GM12878 (cell line): ENCODE data around the gene DGCR8. TPM values are rescaled to one million over a fixed set of nuclear protein-coding genes. Genes with fewer than 3 reads are reported as not detected.

ENCODE experiments used
- ATF7 ChIP-seq: fragments of 450-650 bp; IDR thresholded peaks from 2 replicates; pipeline ENCODE4 v1.6.1; 2016; ENCODE audit warnings: low read depth, mild to moderate bottlenecking
- BHLHE40 ChIP-seq, 2 experiments: fragments of 450-650 bp in 1 of 2; IDR thresholded peaks; 2 replicates each; pipeline ENCODE4 v1.6.1; 2011 to 2017; ENCODE audit warnings: low read depth in 2 of 2, borderline replicate concordance in 1 of 2, improper control_type of control experiment in 1 of 2, low read length in 1 of 2, mild to moderate bottlenecking in 1 of 2
- BRCA1 ChIP-seq: IDR thresholded peaks from 2 replicates; pipeline ENCODE4 v1.6.1; 2011; ENCODE audit warnings: low read depth, low read length, improper control_type of control experiment
- CBFB ChIP-seq: IDR thresholded peaks from 2 replicates; pipeline ENCODE4 v1.6.1; 2016; ENCODE audit warnings: antibody characterized with exemption, low read depth
- CHD2 ChIP-seq: IDR thresholded peaks from 2 replicates; pipeline ENCODE4 v1.6.1; 2011; ENCODE audit warnings: low read depth, low read length, improper control_type of control experiment, borderline replicate concordance
- CHD4 ChIP-seq: fragments of 200-600 bp; sonication (generic); IDR thresholded peaks from 2 replicates; pipeline ENCODE4 v1.6.1; 2016; ENCODE audit warnings: mild to moderate bottlenecking
- E2F8 ChIP-seq: fragments of 450-650 bp; IDR thresholded peaks from 2 replicates; pipeline ENCODE4 v1.6.1; 2018; ENCODE audit warnings: mild to moderate bottlenecking, low read depth, moderate library complexity; ENCODE audit not compliant: partially characterized antibody
- EGR1 ChIP-seq, 2 experiments: IDR thresholded peaks; 1 replicate in 1 of 2; 2 replicates in 1 of 2; pipeline ENCODE4 v1.6.1; 2011 to 2012; ENCODE audit warnings: low read depth in 2 of 2, low read length in 2 of 2, borderline replicate concordance in 1 of 2, mild to moderate bottlenecking in 1 of 2, moderate library complexity in 1 of 2
- FOS ChIP-seq: IDR thresholded peaks from 3 replicates; pipeline ENCODE4 v1.6.1; 2011; ENCODE audit warnings: borderline replicate concordance; ENCODE audit not compliant: insufficient read length; ENCODE audit errors: extremely low read depth
- GABPA ChIP-seq: IDR thresholded peaks from 2 replicates; pipeline ENCODE4 v1.6.1; 2014; ENCODE audit warnings: antibody characterized with exemption, low read depth, mild to moderate bottlenecking, inconsistent platforms
- NBN ChIP-seq: fragments of 450-650 bp; IDR thresholded peaks from 2 replicates; pipeline ENCODE4 v1.6.1; 2016
- RB1 ChIP-seq: fragments of 450-650 bp; formaldehyde crosslinking; IDR thresholded peaks from 2 replicates; pipeline ENCODE4 v1.6.1; 2017; ENCODE audit warnings: mild to moderate bottlenecking, borderline replicate concordance
- SP1 ChIP-seq: IDR thresholded peaks from one replicate; pipeline ENCODE4 v1.6.1; 2011; ENCODE audit warnings: low read depth, low read length
- USF1 ChIP-seq: IDR thresholded peaks from 2 replicates; pipeline ENCODE4 v1.6.1; 2011; ENCODE audit warnings: borderline replicate concordance, low read depth, mild to moderate bottlenecking, moderate library complexity, mixed read lengths, low read length; ENCODE audit not compliant: insufficient read depth; ENCODE audit errors: extremely low read length
- polyA plus RNA-seq, 11 experiments: library from polyadenylated mRNA; depleted of rRNA in 4 of 11; unstranded in 6 of 11; stranded (reverse) in 5 of 11; fragments of >200 nt; fragmentation: Nextera tagmentation in 4 of 11; fragmentation: Illumina TruSeq in 1 of 11; extraction: Ambion mirVana in 4 of 11; extraction: Trizol in 1 of 11; gene quantifications; 1 replicate in 1 of 11; 2 replicates in 10 of 11; pipeline versions ENCODE4 v1.2.1 to v1.2.3, GENCODE V29; 2011 to 2016; ENCODE audit warnings: inconsistent platforms in 2 of 11, missing spikeins in 2 of 11, low read depth in 1 of 11
- total RNA-seq, 4 experiments: library from RNA; depleted of rRNA in 3 of 4; stranded (reverse); fragments of >200 nt in 3 of 4; fragmentation: Illumina TruSeq in 1 of 4; extraction: Trizol in 1 of 4; gene quantifications; 2 replicates each; pipeline versions ENCODE4 v1.2.1 to v1.2.3, GENCODE V29; 2013 to 2021
- TF ChIP-seq, protein P1 (sequence below): fragments of 450-650 bp; IDR thresholded peaks from 2 replicates; pipeline ENCODE4 v1.6.1; 2016; ENCODE audit warnings: mild to moderate bottlenecking, moderate library complexity, borderline replicate concordance
- TF ChIP-seq, protein P2 (sequence below): fragments of 450-650 bp; IDR thresholded peaks from 2 replicates; pipeline ENCODE4 v1.6.1; 2018; ENCODE audit warnings: borderline replicate concordance, mild to moderate bottlenecking; ENCODE audit not compliant: partially characterized antibody
- TF ChIP-seq, protein P3 (sequence below): IDR thresholded peaks from 2 replicates; pipeline ENCODE4 v1.6.1; 2012; ENCODE audit warnings: low read depth, low read length, improper control_type of control experiment

The DGCR8 gene
- total and polyA plus RNA-seq, 10 of the 15 experiments (the other 5 are each of a cell fraction or from before 2014, with no cell fraction given) = 1.2 to 35.1 (median 17.2) TPM

- TF ChIP-seq, protein P1, sequence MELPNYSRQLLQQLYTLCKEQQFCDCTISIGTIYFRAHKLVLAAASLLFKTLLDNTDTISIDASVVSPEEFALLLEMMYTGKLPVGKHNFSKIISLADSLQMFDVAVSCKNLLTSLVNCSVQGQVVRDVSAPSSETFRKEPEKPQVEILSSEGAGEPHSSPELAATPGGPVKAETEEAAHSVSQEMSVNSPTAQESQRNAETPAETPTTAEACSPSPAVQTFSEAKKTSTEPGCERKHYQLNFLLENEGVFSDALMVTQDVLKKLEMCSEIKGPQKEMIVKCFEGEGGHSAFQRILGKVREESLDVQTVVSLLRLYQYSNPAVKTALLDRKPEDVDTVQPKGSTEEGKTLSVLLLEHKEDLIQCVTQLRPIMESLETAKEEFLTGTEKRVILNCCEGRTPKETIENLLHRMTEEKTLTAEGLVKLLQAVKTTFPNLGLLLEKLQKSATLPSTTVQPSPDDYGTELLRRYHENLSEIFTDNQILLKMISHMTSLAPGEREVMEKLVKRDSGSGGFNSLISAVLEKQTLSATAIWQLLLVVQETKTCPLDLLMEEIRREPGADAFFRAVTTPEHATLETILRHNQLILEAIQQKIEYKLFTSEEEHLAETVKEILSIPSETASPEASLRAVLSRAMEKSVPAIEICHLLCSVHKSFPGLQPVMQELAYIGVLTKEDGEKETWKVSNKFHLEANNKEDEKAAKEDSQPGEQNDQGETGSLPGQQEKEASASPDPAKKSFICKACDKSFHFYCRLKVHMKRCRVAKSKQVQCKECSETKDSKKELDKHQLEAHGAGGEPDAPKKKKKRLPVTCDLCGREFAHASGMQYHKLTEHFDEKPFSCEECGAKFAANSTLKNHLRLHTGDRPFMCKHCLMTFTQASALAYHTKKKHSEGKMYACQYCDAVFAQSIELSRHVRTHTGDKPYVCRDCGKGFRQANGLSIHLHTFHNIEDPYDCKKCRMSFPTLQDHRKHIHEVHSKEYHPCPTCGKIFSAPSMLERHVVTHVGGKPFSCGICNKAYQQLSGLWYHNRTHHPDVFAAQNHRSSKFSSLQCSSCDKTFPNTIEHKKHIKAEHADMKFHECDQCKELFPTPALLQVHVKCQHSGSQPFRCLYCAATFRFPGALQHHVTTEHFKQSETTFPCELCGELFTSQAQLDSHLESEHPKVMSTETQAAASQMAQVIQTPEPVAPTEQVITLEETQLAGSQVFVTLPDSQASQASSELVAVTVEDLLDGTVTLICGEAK = peak; percentile 99
- TF ChIP-seq CHD2 = peak; percentile 76; the same call in 1 of the 2 replicates
- TF ChIP-seq BRCA1 = no peak
- peak; percentile 96 for TF ChIP-seq E2F8
- peak; percentile 62 for TF ChIP-seq SP1
- peak; percentile 3 for TF ChIP-seq FOS
- TF ChIP-seq GABPA = peak; percentile 87
- peak; percentile 67 to 90; a peak in 3 of 4 replicates for TF ChIP-seq BHLHE40 (IDR thresholded peaks at IDR 0.05; ENCODE audit: borderline replicate concordance in 1 of 2, low read depth in 2 of 2, low read length in 1 of 2)
- TF ChIP-seq, protein P2, sequence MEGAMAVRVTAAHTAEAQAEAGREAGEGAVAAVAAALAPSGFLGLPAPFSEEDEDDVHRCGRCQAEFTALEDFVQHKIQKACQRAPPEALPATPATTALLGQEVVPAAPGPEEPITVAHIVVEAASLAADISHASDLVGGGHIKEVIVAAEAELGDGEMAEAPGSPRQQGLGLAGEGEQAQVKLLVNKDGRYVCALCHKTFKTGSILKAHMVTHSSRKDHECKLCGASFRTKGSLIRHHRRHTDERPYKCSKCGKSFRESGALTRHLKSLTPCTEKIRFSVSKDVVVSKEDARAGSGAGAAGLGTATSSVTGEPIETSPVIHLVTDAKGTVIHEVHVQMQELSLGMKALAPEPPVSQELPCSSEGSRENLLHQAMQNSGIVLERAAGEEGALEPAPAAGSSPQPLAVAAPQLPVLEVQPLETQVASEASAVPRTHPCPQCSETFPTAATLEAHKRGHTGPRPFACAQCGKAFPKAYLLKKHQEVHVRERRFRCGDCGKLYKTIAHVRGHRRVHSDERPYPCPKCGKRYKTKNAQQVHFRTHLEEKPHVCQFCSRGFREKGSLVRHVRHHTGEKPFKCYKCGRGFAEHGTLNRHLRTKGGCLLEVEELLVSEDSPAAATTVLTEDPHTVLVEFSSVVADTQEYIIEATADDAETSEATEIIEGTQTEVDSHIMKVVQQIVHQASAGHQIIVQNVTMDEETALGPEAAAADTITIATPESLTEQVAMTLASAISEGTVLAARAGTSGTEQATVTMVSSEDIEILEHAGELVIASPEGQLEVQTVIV = peak; percentile 59
- TF ChIP-seq ATF7 = no peak
- TF ChIP-seq CBFB = peak; percentile 61; the same call in 1 of the 2 replicates
- peak; percentile 74 for TF ChIP-seq NBN
- TF ChIP-seq, protein P3, sequence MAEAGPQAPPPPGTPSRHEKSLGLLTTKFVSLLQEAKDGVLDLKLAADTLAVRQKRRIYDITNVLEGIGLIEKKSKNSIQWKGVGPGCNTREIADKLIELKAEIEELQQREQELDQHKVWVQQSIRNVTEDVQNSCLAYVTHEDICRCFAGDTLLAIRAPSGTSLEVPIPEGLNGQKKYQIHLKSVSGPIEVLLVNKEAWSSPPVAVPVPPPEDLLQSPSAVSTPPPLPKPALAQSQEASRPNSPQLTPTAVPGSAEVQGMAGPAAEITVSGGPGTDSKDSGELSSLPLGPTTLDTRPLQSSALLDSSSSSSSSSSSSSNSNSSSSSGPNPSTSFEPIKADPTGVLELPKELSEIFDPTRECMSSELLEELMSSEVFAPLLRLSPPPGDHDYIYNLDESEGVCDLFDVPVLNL = peak; percentile 89
- peak in 1 of 2 experiments; percentile 58; a peak in 2 of 3 replicates for TF ChIP-seq EGR1 (IDR thresholded peaks at IDR 0.05; ENCODE audit: borderline replicate concordance in 1 of 2, low read depth in 2 of 2, low read length in 2 of 2)
- TF ChIP-seq USF1 = peak; percentile 38
- TF ChIP-seq RB1 = peak; percentile 100
- no peak for TF ChIP-seq CHD4
These were observed 37.1 kb downstream of the DGCR8 start, which contains the start of gene TRMT2A (continued) for GRCh38 chr22:20116951-20117632.
